Adrenal gland (tissue), 5 donors: ENCODE data around the gene MBTPS2.

Experiments used
- POLR2A ChIP-seq, 2 donors: fragments of 450-650 bp; IDR thresholded peaks; one replicate each; pipeline ENCODE4 v1.6.1; 2017; ENCODE audit warnings: antibody characterized with exemption in 2 of 2, mild to moderate bottlenecking in 2 of 2, moderate library complexity in 1 of 2
- TF ChIP-seq, protein P1 (sequence below), 6 experiments: fragments of 450-650 bp in 4 of 6; fragments of 200-600 bp in 2 of 6; sonication (generic) in 1 of 6; IDR thresholded peaks; 1 replicate in 5 of 6; 2 replicates in 1 of 6; pipeline versions ENCODE4 v1.5.1 to v1.8.0; 2016 to 2021; ENCODE audit warnings: antibody characterized with exemption in 6 of 6, mild to moderate bottlenecking in 2 of 6, moderate library complexity in 1 of 6
- donor health status: DM: no; HTN: no; CAD: no.

DNA sequence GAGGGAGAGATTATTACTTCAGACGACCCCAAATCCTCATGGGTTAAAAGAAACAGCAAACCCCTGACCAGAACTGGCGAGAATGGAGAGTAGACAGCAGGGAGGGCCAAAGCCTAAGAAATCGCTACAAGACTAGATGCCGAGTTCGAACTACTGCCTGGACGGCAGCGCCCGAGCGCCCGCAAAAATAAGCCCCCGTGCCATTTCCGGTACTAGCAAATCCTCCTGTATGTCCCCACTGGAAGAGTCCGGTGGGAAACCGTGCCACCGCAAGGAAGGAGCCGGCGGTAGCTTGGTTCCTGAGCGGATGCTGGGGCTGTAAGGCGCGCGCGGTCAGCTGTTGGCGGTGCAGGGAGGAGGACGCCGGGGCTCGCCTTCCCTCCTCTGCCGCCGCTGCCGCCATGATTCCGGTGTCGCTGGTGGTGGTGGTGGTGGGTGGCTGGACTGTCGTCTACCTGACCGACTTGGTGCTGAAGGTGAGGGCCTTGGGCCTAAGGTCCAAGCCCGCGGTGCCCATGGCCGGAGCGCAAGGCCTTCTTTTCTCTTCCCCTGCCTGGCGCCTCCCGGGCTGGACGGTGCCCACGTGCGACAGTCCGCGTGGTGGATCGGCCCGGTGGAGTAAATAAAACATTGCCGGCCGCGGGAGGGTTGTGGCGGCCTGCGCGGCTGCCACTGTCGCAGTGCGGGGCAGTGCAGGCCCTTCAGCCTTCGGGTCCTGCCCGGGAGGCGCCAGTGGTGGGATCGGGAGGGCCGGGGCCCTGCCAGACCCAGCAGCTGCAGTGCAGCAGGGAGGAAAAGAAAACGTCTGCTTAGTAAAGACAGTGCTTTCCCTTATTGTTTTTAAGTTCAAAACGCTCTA, at the start of gene MBTPS2:
- TF ChIP-seq, protein P1, sequence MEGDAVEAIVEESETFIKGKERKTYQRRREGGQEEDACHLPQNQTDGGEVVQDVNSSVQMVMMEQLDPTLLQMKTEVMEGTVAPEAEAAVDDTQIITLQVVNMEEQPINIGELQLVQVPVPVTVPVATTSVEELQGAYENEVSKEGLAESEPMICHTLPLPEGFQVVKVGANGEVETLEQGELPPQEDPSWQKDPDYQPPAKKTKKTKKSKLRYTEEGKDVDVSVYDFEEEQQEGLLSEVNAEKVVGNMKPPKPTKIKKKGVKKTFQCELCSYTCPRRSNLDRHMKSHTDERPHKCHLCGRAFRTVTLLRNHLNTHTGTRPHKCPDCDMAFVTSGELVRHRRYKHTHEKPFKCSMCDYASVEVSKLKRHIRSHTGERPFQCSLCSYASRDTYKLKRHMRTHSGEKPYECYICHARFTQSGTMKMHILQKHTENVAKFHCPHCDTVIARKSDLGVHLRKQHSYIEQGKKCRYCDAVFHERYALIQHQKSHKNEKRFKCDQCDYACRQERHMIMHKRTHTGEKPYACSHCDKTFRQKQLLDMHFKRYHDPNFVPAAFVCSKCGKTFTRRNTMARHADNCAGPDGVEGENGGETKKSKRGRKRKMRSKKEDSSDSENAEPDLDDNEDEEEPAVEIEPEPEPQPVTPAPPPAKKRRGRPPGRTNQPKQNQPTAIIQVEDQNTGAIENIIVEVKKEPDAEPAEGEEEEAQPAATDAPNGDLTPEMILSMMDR (IDR thresholded peaks at IDR 0.05), result peak in 4 of 6 experiments; percentile 7 to 27 (median 17)
- peak; percentile 58 to 70 for TF ChIP-seq POLR2A (IDR thresholded peaks at IDR 0.05)
